Ecto neural progenitor cell (in vitro differentiated cells): ENCODE data around the gene CPT1A.

Experiments used
- DNase-seq: peaks from one replicate; pipeline ENCODE4 v3.0.0-alpha.2; 2018; ENCODE audit warnings: low spot score

CPT1A gene

DNA sequence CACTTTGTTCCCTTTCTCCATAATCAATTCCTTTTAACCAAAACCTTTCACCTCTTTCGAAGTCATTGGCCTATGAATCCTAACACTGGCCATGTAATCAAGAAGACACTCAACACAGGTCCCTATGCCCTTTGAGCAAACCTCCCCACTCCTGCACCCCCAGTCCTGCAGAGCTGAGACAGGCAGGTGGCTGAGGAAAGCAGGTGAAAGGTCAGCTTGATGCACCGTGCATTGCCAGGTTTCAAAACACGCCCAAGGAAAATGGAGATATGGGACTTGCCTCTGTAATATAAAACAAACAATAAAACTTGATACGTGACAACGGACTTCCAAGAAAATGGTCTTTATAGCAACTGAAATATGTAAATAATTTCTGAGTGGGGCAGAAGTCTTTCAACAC, 10.6 kb downstream of the CPT1A start:
- no peak for DNase-seq

DNA sequence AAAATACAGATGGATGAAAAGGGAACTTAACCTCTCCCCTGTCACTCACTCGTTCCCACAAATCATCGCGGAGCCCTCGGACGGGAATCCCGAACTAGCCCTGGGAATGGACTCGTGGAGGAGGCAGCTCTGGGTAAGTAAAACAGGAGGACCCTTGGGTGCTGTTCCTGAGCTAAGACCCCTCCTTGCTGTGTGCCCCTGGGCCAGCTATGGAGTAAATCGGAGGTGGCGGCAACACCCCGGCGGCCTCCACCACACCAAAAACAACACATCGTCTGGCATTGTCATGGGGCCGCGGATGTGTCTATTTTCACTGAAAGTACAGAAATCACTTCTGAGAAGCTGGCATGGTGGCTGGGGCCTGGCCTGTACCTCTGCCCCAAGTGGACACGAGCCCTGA, 12.1 kb downstream of the CPT1A start:
- no peak for DNase-seq

DNA sequence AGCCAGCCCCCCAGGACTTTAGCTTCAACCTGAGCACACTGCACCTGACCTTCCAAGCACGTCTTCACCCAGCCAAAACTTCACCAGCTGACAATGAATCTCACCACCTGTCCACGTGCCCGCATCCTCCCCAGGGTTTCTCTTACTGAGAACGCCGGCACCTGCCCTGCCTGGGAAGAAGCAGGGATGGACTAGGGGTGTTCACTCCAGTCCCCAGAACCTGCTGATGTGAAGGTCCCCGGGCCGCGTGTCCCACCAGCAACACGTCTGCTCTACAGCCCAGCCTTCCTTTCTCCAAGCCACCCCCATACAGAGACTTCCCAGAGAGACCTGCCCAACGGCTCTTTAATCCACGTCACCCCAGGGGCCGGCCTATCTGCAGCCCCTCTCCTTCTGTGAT, 12.8 kb downstream of the CPT1A start:
- DNase-seq: no peak

DNA sequence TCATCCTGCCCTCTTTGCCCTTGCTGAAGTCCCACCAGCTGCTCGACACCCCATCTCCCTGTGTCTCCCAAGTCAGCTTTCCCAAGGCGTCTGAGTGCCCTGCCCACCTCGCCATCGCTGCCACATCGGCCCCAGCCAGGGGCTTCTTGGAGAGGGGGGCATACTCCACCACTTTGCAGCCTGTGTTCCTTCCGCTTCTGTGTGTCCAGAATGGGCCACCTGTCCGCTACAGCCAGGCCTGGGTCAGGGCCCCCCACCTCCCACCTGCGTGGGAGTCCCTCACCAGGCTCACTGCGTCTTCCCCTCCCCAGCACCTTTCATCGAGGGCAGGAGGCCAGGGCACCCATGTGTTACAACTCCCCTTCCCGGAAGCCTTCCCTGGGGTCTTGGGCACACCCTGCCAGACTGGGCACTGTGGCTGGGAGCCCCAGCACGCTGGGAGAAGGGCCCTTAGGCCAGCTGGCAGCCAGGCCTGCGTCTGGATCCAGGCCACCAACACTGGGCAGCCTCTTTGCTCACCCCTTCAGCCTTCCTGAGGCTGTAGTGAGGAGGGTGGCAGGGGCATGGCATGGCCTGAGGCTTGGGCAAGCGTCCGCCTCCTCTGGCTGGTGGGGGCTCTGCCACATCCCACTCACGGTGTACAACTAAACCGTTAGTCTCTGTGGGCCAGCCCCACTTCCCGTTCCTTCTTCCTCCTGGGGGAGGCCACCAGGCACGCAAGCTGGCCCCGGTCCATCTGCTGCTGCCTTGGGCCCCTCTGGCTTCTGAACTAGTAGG, 13.4 kb downstream of the CPT1A start:
- DNase-seq: no peak

DNA sequence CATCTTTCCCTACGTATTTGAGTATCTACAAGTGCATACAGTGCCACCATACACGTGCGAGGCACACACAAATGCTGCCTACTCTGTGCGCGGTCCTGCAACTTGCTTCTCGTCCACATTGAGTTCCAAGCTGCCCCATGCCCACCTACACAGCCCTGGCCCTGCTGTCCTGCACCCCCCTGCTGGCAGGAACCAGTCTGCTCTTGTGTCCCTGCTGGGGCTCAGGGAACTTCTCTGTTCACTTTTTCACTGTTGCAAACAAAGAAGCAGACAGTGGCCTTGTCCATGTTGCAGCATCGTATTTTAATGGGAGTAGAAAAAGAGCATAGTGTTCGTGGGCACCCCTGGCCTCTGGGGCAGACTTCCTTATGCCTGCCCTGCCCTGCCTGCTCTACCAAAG, 14.0 kb downstream of the CPT1A start:
- no peak for DNase-seq

DNA sequence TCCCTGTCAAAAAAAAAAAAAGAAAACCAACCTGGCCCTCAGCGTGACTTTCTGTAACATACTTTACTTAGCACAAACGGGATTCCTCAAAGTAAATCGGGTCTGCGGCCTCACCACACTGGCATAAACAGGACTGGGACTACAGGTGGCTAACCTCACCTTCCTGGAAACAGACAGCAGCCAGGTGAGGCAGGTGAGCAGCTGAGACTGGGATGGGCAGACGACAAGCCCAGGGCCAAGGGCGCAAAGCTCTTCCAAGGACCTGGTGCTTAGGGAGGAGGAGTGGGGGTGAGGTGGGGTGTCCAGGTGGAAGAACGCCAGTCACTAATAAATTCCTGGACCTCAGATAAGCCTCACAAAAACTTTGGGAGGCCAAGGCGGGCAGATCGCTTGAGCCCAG, 15.0 kb downstream of the CPT1A start:
- no peak for DNase-seq

DNA sequence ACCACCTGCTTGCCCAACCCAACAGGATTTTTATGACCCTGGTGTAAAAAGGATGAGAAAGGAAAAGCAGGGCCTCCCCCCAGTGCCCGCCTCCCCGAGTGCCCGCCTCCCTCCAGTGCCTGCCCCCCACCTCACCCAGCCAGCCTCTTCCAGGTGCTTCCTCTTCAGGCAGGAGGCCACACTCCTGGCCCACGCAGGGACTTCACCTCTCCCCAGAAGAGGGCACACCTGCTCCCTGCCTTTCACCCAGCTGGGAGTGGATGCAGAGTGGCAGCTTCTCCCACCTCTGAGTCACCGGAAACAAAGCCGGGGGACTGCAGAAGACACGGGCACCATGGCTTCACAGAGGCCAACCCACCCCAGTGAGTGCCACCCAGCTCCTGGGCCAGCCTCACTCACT, 16.1 kb downstream of the CPT1A start:
- no peak for DNase-seq

DNA sequence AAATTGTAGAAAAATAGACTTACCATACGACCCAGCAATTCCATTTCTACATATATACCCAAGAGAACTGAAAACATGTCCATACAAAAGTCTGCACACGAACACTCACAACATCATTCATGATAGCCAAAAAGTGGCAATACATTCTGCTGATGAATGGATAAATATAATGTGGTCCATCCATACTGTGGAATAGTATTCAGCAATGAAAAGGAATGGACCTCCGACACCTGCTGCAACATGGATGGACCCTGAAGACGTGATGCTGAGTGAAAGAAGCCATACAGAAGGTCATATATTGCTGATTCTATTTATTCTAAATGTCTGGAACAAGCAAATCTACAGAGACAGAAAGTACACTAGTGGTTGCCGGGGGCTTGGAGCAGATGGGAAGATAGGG, 19.2 kb downstream of the CPT1A start:
- DNase-seq: no peak

DNA sequence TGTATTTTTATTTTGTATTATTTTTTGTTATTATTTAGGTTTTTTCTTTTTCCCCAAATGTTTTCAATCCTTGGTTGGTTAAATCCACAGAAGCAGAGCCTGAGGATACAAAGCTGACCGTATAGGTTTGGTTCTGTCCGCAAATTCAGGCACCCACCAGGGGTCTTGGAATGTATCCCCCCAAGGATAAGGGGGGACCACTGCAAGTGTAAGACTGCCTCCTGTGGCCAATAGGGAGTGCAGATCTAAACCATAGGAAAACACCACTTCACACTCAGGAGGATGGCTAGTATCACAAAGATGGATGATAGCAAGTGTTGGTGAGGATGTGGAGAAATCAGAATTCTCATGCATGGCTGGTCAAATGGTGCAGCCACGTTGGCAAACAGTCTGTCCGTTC, 20.0 kb downstream of the CPT1A start:
- no peak for DNase-seq

DNA sequence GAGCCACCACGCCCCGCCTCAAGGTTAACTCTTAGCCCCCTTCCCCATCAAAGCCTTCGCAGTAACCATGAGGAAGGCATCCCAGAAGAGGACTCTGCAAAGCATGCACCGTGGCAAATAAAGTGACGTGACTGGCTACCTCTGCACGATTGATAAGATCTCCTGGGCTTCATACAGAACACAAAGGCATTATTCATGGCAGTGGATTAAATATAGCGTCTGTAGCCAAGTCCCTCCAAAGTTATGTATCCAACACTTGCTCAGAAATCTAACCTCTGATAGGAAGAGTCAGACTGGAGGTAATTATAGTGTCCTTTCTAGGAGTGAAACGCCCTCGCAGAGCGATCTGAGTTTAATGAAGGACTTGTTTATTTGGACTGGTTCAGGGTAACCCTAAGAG, 22.4 kb downstream of the CPT1A start:
- DNase-seq: no peak

DNA sequence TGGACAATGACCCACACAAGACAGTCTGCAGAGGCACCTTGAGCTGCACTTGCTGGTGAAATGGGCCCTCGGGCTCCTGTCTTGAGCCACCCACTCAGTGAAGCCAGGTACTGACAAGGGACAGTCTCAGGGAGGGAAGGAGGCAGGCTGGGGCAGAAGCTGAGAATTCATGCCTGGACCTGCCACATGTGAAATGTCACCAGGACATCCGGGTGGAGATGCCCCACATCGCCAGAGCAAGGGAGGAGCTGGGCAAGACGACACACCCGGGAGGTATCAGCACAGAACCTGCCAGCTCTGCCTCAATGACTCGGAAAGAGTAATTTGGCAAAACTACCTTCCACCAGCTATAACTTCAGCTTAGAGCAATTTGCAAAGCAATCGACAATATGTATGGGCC, 23.5 kb downstream of the CPT1A start:
- no peak for DNase-seq

DNA sequence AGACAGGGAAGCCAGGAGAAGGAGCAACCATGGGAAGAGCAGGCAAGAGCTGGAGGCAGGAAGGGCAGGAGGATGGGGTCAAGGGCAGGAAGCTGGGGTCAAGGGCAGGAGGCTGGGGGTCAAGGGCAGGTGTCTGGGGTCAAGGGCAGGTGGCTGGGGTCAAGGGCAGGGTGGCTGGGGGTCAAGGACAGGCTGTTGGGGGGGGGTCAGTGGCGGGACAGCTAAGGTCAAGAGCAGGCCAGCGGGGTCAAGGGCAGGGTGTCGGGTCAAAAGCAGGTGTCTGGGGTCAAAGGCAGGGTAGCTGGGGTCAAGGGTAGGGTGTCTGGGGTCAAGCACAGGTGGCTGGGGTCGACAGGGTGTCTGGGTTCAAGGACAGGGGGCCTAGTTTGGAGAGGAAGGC, 24.2 kb downstream of the CPT1A start:
- no peak for DNase-seq

DNA sequence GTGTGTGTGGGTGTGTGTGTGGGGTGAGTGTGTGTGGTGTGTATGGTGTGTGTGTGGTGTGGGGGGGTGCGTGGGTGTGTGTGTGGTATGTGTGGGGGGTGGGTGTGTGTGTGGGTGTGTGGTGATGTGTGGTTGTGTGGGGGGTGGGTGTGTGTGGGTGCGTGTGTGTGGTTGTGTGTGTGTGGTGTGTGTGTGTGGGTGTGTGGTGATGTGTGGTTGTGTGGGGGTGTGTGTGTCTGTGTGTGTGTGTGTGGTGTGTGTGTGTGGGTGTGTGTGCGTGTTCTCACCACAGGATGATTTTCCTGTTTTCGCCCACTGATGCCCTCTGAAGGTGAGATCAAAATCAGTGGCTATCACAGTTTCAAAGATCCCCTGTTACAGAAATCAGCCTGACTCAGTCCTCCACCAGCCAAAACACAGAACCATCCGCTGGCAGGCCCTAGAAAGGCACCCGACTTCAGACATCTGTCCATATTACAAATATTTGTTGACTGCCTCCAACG, 24.7 kb downstream of the CPT1A start:
- no peak for DNase-seq

DNA sequence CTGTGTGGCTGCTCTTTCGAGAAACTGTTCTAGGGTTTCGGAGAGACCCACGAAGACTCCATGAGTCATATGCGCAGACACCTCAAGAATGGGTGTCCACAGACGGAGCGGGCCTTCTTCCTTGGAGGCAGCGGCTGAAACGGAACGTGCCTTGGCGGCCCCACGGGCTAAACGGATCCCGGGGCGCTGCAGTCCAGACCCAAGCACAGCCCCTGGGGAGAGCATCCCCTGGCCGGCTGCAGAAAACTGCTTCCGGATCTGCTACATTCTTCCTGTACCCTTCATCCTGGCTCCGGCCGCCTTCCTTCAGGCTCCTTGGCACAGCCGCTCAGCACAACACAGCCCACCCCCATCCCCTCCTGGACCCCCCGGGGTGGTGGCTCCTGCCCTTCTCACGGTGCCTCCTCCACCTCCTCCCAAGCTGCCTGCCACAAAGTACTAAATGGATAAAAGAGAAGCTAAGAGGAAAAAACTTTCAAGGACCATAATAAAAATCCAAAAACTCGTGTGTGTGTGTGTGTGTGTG, 25.4 kb downstream of the CPT1A start:
- no peak for DNase-seq

DNA sequence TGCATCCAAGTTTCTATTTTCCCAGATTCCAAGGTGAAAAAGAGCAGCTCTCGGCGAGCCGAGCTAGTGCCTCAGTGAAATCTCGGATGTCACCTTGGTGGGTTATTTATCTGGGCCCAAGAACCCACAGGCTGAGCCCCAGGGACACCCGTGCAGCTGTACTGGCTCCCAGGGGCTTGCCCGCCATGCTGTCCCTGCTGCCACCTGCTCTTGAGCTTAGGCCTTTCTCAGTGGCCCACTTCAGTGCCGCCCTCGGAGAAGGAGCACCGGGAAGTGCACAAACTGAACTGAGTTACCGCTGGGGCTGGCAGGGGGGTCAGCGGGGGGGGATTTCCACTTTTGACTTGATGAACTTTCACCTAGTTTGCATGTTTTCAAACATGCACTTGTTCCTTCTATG, 27.9 kb downstream of the CPT1A start:
- no peak for DNase-seq

DNA sequence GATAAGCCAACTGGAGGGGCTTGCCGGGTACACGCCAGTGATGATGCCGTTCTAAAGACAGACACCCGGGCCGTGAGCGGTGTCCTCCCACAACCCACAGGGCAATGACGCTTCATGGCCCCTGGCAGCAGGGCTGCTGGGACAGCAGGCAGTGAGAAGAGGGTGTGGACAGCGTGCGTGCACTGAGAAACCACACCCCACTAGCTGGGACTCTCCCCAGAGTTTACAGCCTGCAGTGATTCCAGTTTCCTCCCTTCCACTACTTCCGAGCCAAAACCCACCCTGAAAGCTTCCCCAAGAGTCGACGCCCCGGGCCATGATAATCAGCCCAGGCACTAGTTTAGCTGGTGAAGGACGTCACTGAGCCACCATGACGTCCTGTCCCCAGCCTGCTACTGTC, 29.2 kb downstream of the CPT1A start:
- no peak for DNase-seq

DNA sequence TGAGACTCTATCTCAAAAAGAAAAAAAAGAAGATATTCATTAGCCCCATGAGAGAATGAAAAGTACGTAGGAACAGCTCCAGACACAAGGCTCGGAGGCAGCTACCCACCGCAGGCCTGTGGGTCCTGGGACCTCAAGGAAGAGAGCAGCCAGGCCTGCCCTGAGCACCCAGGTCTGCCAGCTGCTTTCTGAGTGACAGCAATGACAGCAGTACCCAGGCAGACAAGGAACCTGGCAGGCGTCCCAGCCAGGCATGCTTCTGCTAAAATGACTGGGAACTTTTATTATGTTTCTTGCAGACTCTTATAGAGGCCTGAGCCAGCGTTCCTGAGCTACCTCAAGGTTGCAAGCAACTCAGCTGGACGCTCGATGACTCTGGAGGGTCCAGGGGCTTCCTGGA, 31.6 kb downstream of the CPT1A start:
- DNase-seq: no peak

DNA sequence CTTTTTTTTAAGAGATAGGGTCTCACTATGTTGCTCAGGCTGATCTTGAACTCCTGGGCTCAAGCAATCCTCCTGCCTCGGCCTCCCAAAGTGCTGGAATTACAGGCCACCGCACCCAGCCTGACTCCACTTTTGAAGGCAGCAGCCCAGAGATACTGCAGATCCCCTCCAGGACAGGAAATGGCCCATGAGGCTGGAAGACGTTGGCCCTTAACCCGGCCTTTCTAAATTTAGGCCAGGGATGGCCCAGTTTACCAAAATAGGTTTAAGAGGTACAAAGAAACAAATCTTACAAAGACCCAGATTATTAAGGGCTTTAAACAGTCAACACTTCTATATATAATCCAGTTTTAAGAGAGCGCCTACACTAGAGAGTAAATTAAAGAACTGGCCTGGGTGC, 32.2 kb downstream of the CPT1A start:
- DNase-seq: no peak

DNA sequence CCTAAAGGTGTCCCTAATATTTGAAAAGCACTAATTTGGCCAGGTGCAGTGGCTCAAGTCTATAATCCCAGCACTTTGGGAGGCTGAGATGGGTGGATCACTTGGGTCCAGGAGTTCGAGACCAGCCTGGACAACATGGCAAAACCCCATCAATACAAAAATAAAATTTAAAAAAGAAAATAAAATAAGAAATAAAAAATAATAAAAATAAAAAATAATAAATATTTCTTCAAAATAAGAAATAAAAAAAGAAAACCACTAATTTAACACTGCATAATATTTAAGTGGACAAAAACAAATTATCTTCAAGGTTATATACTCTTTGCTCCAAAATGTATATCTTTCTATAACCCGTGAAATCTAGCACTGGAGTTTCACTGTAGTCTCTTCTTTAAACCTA, 32.9 kb downstream of the CPT1A start:
- DNase-seq: no peak

DNA sequence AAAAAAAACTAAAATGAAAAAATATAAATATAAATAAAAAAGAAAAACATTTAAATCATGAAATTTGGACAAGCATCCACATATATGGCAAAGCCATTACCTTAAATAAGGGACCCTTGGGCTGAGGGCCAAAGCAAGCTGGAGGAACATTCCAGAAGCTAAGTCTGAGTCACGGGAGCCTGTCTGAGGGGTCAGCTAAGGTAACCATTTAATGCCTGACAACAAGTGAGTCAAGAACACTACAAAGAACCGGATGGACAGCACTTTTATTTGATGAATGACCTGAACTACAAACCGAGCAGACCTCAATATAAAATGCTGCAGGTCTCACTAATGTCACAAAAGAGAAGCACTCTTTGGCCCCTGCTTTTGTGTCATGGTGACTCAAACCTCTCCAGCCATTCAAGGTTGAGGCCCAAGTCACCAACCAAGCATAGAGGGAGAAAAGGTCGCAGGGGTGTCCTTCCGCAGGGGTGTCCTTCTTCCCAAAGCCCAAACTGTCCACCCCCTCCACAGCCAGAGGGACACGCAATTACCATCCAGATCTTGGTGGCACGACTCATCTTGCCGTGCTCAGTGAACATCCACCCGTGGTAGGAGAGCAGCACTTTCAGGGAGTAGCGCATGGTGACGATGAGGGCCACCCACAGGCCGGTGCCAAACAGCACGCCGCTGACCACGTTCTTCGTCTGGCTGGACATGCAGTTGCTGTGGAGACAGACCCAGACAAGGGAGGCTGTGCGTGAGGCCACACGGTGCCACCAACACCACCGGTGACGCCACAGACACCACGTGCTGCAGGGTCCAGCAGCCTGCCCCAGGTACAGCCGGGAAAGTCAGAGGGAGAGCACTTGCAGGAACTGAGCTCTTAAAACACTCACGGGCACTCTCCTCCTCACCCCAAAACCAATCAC, 34.5 kb downstream of the CPT1A start:
- DNase-seq: no peak

DNA sequence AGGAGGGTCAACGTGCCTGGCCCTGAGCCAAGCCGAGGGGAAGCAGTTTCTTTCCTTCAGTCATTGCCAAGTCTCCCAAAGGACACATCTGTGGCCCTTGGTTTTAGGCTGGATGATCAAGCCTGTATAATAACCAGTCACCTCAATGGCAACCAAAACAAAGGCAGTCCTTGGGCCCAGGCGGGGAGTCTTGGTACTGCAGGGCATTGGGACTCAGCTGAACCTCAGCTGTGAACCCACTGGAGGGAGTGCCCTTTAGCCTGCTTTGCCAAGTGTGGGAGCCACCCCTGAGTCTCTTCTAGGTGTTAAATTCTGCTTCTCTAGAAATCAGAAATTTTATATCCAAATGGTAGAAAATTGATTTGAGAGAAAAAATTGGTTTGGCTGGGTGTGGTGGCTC, 36.9 kb downstream of the CPT1A start:
- no peak for DNase-seq

DNA sequence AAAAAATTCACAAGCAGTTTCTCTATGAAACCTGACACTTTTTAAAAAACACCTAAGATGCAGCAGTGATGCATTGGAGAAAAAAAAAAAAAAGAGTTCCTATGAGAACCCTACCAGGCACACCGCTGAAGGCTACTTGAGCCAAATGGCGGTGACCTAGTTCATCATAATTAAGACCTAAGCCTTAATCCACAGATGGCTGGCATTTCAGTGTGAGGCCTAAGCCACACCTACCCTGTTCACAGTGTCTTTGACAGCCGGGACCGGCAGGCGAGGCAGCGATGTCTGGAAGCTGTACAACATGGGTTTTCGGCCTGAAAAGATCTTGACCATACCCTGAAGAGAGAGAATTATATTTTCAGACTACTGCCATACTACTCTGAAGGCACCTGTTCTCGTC, 38.0 kb downstream of the CPT1A start:
- DNase-seq: no peak

DNA sequence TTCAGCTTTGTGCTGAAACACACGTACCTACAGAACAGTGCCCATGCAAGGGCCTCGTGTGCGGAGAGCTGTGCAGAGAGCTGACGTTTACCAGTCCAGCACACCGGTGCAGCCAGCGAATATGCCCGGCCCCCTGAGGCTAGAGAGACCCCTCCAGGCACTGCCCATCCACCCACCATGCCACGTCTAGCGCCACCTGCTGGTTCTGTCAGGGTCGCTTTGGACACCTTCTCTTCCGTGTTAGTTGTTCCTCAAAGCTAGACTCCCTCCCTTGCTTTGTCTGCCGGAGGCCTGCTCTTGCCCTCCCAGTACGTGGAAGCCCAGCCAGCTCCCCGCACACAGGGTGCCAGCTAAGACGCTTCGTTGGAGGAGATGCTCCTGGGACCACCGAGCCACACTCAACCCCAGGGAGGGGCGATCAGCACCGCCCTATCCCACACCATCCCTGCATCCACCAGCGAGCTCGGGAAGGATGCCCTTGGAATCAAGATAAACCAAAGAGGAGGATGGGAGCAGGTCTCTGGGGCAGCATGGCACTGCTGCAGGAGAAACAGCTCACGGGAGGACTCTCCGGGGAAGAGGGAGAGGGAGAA, 43.4 kb downstream of the CPT1A start:
- DNase-seq: peak; percentile 80
